Upper lobe of right lung (tissue), 1 donor: ENCODE measurements around the gene CANT1. TPM values are rescaled to one million over a fixed set of nuclear protein-coding genes. Genes with fewer than 3 reads are reported as not detected.

Experiments
- ATAC-seq: fragments of 200-7000 bp; cut with Tn5 transposase; one replicate; pipeline ENCODE4 v1.9.1; 2020; ENCODE audit warnings: mild to moderate bottlenecking, moderate library complexity
- DNase-seq: peaks from one replicate; pipeline ENCODE4 v3.0.0-alpha.2; 2020
- H3K27ac ChIP-seq: fragments of 200-600 bp; one replicate; pipeline ENCODE4 v1.8.0; 2022
- H3K27me3 ChIP-seq: fragments of 200-600 bp; one replicate; pipeline ENCODE4 v1.8.0; 2022; ENCODE audit warnings: mild to moderate bottlenecking
- H3K36me3 ChIP-seq: fragments of 200-600 bp; one replicate; pipeline ENCODE4 v1.8.0; 2022
- H3K4me1 ChIP-seq: fragments of 200-600 bp; one replicate; pipeline ENCODE4 v1.8.0; 2022
- H3K4me3 ChIP-seq: fragments of 200-600 bp; one replicate; pipeline ENCODE4 v1.8.0; 2022; ENCODE audit warnings: mild to moderate bottlenecking
- H3K9me3 ChIP-seq: fragments of 200-600 bp; one replicate; pipeline ENCODE4 v1.8.0; 2022
- CTCF ChIP-seq: fragments of 200-600 bp; IDR thresholded peaks from one replicate; pipeline ENCODE4 v1.8.0; 2022; ENCODE audit warnings: antibody characterized with exemption
- intact Hi-C: fragments of 100-400 bp; cut with DNase I; formaldehyde crosslinking; loops from one replicate; pipeline ENCODE4 v1.11.0; 2022
- total RNA-seq: library from RNA; stranded (reverse); fragmentation: NEBNext Ultra II Directional; extraction: Animal tissue kit (Norgen Biotek cat#: 25700); gene quantifications from one replicate; pipeline ENCODE4 v1.2.1, GENCODE V29; 2021
- donor health status: DM: no; HTN: yes; CAD: no; lungs with severe emphysema.

Gene CANT1
- total RNA-seq, 1 donor from 2014 or later: 59.6 TPM

GRCh38 chr17:79002796-79003593, 6.6 kb downstream of the CANT1 start:
- peaks cover 29% of the 10 kb centered on the region for H3K4me1 ChIP-seq
- no peaks in the 10 kb centered on the region for H3K9me3 ChIP-seq
- H3K27me3 ChIP-seq: no peaks in the 10 kb centered on the region
- DNase-seq (no peak), ATAC-seq (no peak)
- H3K27ac ChIP-seq: no peak overlapping the region
- no peak overlapping the region for H3K4me3 ChIP-seq
- intact Hi-C loops: no loop called here
- peaks cover 25% of the 10 kb centered on the region for H3K36me3 ChIP-seq
- no peak for TF ChIP-seq CTCF

- peaks cover 32% of the 10 kb centered on the region for H3K36me3 ChIP-seq
- TF ChIP-seq CTCF: no peak
- intact Hi-C loops: no loop called here
- ATAC-seq (no peak), DNase-seq (no peak)
- H3K9me3 ChIP-seq: no peaks in the 10 kb centered on the region
- no peaks in the 10 kb centered on the region for H3K27me3 ChIP-seq
- no peak overlapping the region for H3K27ac ChIP-seq
- H3K4me3 ChIP-seq: no peak overlapping the region
- peaks cover 22% of the 10 kb centered on the region for H3K4me1 ChIP-seq
Measured at GRCh38 chr17:79002291-79002690, 7.3 kb downstream of the CANT1 start.

- peaks cover 41% of the 10 kb centered on the region for H3K36me3 ChIP-seq
- no peak overlapping the region for H3K4me3 ChIP-seq
- DNase-seq (no peak), ATAC-seq (no peak)
- intact Hi-C loops: no loop called here
- H3K4me1 ChIP-seq: peaks cover 20% of the 10 kb centered on the region
- no peaks in the 10 kb centered on the region for H3K9me3 ChIP-seq
- H3K27ac ChIP-seq: no peak overlapping the region
- no peak for TF ChIP-seq CTCF
- no peaks in the 10 kb centered on the region for H3K27me3 ChIP-seq
Measured at GRCh38 chr17:79001190-79002020, 8.2 kb downstream of the CANT1 start.

- TF ChIP-seq CTCF: no peak
- DNase-seq (no peak), ATAC-seq (no peak)
- H3K9me3 ChIP-seq: no peaks in the 10 kb centered on the region
- intact Hi-C loops: no loop called here
- no peaks in the 10 kb centered on the region for H3K27me3 ChIP-seq
- peaks cover 49% of the 10 kb centered on the region for H3K36me3 ChIP-seq
- H3K27ac ChIP-seq: no peak overlapping the region
- peaks cover 14% of the 10 kb centered on the region for H3K4me1 ChIP-seq
- H3K4me3 ChIP-seq: no peak overlapping the region
Measured at GRCh38 chr17:79000396-79001189, 9.0 kb downstream of the CANT1 start.

GRCh38 chr17:78999947-79000395, 9.6 kb downstream of the CANT1 start:
- Histone ChIP-seq H3K27me3 (no peaks in the 10 kb centered on the region), H3K9me3 (no peaks in the 10 kb centered on the region), H3K4me3 (no peak overlapping the region), H3K36me3 (peaks cover 51% of the 10 kb centered on the region), H3K27ac (no peak overlapping the region), H3K4me1 (peaks cover 9% of the 10 kb centered on the region)
- no peak for ATAC-seq
- no peak for DNase-seq
- intact Hi-C loops: no loop called here
- TF ChIP-seq CTCF: no peak
